Chondrocyte (in vitro differentiated cells): Measurements from ENCODE around the gene GGACT. TPM values are rescaled to one million over a fixed set of nuclear protein-coding genes. Genes with fewer than 3 reads are reported as not detected.
A peak's percentile ranks its signal among the peaks of the same experiment; 100 is the strongest.

Source experiments
- DNase-seq: peaks from one replicate; pipeline ENCODE4 v3.0.0; 2021; ENCODE audit warnings: mixed read lengths, low spot score
- H3K27ac Mint-ChIP-seq: one replicate; pipeline ENCODE4 v1.8.0; 2021; ENCODE audit warnings: mild to moderate bottlenecking, moderate library complexity, mixed read lengths; ENCODE audit not compliant: unreplicated experiment
- H3K27me3 Mint-ChIP-seq: 2 replicates; pipeline ENCODE4 v1.8.0; 2021; ENCODE audit warnings: low read depth, mixed read lengths
- H3K36me3 Mint-ChIP-seq: 2 replicates; pipeline ENCODE4 v1.8.0; 2021; ENCODE audit warnings: low read depth, mixed read lengths
- H3K4me1 Mint-ChIP-seq: 2 replicates; pipeline ENCODE4 v1.8.0; 2021; ENCODE audit warnings: low read depth, mild to moderate bottlenecking, mixed read lengths
- H3K4me3 Mint-ChIP-seq: one replicate; pipeline ENCODE4 v1.8.0; 2021; ENCODE audit warnings: mild to moderate bottlenecking, moderate library complexity, mixed read lengths; ENCODE audit not compliant: unreplicated experiment
- H3K9me3 Mint-ChIP-seq: 2 replicates; pipeline ENCODE4 v1.8.0; 2021; ENCODE audit warnings: low read depth, mixed read lengths
- CTCF ChIP-seq: fragments of 200-600 bp; sonication (generic); IDR thresholded peaks from 2 replicates; pipeline ENCODE4 v1.5.0; 2021; ENCODE audit warnings: antibody characterized with exemption, mild to moderate bottlenecking, moderate library complexity
- total RNA-seq: library from RNA; stranded (reverse); gene quantifications from 3 replicates; pipeline ENCODE4 v1.2.1, GENCODE V29; 2021

Gene GGACT
- total RNA-seq, 1 donor from 2014 or later = 11.3 TPM

GRCh38 chr13:100523411-100523810 lies 65.2 kb downstream of the GGACT start:
- TF ChIP-seq CTCF = no peak
- Mint-ChIP-seq H3K4me1 (peaks cover 10% of the 10 kb centered on the region), H3K9me3 (no peaks in the 10 kb centered on the region), H3K36me3 (peaks cover 5% of the 10 kb centered on the region), H3K27ac (no peak overlapping the region), H3K4me3 (no peak overlapping the region), H3K27me3 (no peaks in the 10 kb centered on the region)
- no peak for DNase-seq

GRCh38 chr13:100522618-100523309 lies 65.8 kb downstream of the GGACT start:
- TF ChIP-seq CTCF = no peak
- DNase-seq = no peak
- Mint-ChIP-seq H3K27me3 (no peaks in the 10 kb centered on the region), H3K4me1 (peaks cover 10% of the 10 kb centered on the region), H3K9me3 (no peaks in the 10 kb centered on the region), H3K27ac (no peak overlapping the region), H3K4me3 (no peak overlapping the region), H3K36me3 (peaks cover under 1% of the 10 kb centered on the region)

- no peaks in the 10 kb centered on the region for H3K9me3 Mint-ChIP-seq
These were observed 66.6 kb downstream of the GGACT start for GRCh38 chr13:100521851-100522617.

GRCh38 chr13:100520936-100521850 lies 67.4 kb downstream of the GGACT start:
- Mint-ChIP-seq H3K36me3 (no peaks in the 10 kb centered on the region), H3K27ac (peak overlapping the region; percentile 74), H3K9me3 (no peaks in the 10 kb centered on the region), H3K27me3 (no peaks in the 10 kb centered on the region), H3K4me1 (peaks cover 10% of the 10 kb centered on the region), H3K4me3 (peak overlapping the region; percentile 56)
- TF ChIP-seq CTCF = peak; percentile 73
- DNase-seq = no peak

More at GRCh38 chr13:100521851-100522617, 66.6 kb downstream of the GGACT start:
- no peak overlapping the region for H3K27ac Mint-ChIP-seq
- TF ChIP-seq CTCF = no peak
- DNase-seq = no peak
- H3K36me3 Mint-ChIP-seq = no peaks in the 10 kb centered on the region
- H3K27me3 Mint-ChIP-seq = no peaks in the 10 kb centered on the region
- H3K4me3 Mint-ChIP-seq = no peak overlapping the region
- H3K4me1 Mint-ChIP-seq = peaks cover 10% of the 10 kb centered on the region

- TF ChIP-seq CTCF = no peak
- no peak for DNase-seq
- Mint-ChIP-seq H3K4me1 (peaks cover 13% of the 10 kb centered on the region), H3K27me3 (no peaks in the 10 kb centered on the region), H3K36me3 (no peaks in the 10 kb centered on the region), H3K4me3 (no peak overlapping the region), H3K9me3 (no peaks in the 10 kb centered on the region), H3K27ac (no peak overlapping the region)
These were observed 69.0 kb downstream of the GGACT start for GRCh38 chr13:100519626-100520025.
